ENCODE measurements around the gene MYO1H.

MYO1H gene

DNA sequence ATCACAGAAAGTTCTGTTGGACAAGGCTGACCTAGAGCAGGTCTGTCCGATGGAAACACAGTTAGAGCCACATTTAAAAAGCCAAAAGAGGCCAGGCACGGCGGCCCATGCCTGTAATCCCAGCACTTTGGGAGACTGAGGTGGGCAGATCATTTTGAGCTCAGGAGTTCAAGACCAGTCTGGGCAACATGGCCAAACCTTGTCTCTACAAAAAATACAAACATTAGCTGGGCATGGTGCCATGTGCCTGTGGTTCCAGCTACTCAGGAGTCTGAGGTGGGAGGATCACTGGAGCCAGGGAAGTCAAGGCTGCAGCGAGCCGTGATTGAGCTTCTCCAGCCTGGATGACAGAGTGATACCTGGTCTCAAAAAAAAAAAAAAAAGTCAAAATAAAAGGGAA, 144.7 kb downstream of the MYO1H start:
- no peak for DNase-seq (ENCODE audit: low spot score)

DNA sequence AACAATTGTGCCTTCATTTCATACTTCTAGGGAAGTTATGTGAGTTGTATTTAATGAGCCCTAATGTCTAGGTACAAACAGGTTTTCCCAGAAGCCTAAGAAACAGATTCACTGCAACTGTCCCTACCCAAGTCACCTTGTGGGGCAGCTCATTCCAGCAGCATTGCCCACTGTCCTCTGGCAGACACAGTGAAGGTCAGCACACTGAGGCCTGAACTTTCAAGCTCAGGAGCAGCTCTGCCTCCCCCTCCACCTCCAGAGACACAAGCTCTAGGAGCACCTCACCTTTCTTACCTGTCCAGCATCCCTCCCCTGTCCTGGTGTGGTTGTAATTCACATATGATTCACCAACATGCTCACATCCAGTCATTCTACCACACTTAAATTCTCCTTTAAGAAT, 145.4 kb downstream of the MYO1H start:
- no peak for DNase-seq (ENCODE audit: low spot score)

DNA sequence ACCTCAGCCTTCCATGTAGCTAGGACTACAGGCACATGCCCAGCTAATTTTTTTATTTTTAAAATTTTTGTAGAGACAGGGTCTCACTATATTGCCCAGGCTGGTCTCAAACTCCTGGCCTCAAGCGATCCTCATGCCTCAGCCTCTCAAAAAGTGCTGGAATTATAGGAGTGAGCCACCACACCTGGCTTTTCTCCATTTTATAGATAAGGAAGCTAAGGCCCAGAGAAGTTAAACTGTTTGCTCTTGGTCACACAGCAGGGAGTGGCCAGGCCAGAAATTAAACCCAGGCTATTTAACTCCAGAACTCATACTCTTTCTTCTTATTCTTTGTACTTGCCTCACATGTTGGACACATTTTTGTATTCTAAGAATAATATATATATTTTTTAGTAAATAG, 146.2 kb downstream of the MYO1H start:
- no peak for DNase-seq (ENCODE audit: low spot score)

DNA sequence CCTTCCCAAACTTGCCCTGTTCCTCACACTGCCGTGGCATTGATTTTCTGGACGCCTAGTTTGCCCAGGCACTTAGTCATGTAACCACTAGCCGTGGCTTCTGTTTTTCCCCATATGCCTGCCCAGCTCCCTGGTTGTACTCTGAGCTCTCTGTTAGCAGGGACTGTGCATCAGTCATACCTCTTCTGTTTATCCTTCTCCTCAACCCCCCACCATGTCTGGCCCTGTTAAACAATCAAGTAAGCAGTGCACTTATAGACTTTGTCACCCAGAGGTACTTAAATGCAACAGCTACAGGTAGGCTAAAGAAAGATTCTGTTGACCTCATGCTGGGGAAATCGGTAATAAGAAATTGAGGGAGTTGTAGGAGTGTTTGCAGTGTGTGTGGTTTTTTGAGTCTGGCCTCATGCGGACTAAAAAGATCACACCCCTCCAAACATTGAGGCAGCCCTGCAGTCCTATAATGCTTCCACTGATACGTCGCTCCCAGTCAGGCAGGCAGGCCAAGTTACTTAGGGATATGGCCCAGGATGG, 146.7 kb downstream of the MYO1H start:
- DNase-seq (ENCODE audit: low spot score) = no peak

DNA sequence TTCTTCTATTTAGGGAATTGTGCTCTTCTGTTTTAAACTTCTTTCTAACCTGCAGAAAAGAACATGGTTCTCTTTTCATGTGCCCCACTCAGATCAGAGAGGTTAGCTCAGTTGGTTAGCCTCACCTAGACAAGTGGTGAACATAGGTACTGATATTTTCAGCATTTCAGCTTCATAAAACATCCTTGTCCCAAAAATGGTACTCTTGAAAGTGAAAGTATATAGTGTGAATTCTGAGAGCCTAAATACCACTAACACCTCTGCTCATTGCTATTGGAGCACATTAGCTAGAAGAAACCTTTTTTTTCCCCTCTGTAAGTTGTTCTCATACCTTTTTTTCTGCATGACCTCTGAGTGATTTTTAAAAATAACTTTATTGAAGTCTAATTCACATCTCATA, 147.3 kb downstream of the MYO1H start:
- DNase-seq (ENCODE audit: low spot score) = no peak

DNA sequence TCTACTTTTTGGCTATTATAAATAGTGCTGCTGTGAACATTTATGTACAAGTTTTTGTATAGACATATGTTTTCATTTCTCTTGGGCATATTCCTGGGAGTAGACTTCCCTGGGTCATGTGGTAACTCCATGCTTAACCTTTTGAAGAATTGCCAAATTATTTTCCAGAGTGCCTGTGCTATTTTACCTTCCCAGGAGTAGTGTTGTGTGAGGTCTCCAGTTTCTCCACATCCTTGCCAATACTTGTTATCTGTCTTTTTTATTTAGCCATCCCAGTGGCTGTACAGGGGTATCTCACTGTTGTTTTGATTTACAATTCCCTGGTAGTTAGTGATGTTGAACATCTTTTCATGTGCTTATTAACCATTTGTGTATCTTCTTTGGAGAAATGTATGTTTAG, 148.6 kb downstream of the MYO1H start:
- no peak for DNase-seq (ENCODE audit: low spot score)

DNA sequence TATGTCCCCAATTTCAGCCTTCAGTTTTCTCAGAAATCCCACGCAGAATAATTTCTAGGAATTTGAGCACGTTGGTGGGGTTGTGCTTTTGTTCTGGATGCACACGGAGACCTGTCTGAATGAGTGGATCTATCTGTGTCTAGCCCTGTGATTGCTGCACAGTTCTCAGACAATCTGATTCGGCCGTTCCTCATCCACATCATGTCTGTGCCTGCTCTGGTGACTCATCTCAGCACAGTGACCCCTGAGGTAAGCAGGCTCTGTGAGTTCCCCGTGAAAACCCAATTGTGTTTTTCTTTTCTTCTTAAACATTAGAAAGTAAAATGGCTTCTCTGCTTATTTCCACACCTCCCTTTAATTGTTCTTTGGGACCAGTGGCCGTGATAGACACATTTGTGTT, 150.0 kb downstream of the MYO1H start:
- DNase-seq (ENCODE audit: low spot score) = no peak

All from SK-N-DZ (cell line).